Measurements from ENCODE around the gene BRD7.

Gene BRD7

DNA sequence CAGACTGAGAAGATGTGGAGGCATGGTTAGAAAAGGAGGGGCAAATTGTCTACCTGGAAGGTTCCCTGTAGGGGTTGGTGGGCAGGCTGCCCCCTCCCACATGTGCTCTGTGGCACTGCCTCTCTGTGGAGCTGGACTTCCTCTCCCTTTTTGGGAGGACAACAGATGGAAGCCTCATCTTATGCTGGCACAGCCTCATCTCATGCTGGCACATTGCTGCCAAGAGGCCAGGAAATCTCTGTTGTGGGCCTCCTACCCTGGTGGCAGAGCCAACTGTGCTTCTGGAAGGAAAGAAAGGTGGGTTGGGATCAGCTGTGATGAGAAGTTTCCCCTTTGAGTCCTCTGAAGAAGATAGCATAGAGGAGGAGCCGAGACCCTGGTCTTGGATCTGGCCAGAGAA lies 19.7 kb upstream of the BRD7 start:
- DNase-seq = no peak

- DNase-seq = no peak
Measured at GRCh38 chr16:50386774-50387173, 18.0 kb upstream of the BRD7 start.

DNA sequence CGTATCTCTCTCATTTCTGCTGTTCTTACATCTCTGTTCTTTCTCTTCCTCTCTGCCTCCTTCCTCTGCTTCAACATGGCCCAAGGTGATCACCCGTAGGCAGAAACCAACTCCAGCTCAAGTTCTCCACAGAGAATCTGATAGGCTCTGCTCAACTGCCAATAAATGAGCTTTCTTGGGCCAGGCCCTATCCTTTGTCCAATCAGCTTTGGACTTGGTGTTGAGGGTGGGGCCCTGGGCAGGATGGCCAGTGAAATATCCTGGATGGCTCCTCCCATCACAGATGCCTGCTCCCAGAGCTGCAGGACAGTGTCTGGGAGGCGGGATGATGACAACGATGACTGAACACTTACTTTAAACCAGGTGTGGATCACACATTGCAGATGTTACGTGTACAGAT lies 17.4 kb upstream of the BRD7 start:
- DNase-seq = no peak

DNA sequence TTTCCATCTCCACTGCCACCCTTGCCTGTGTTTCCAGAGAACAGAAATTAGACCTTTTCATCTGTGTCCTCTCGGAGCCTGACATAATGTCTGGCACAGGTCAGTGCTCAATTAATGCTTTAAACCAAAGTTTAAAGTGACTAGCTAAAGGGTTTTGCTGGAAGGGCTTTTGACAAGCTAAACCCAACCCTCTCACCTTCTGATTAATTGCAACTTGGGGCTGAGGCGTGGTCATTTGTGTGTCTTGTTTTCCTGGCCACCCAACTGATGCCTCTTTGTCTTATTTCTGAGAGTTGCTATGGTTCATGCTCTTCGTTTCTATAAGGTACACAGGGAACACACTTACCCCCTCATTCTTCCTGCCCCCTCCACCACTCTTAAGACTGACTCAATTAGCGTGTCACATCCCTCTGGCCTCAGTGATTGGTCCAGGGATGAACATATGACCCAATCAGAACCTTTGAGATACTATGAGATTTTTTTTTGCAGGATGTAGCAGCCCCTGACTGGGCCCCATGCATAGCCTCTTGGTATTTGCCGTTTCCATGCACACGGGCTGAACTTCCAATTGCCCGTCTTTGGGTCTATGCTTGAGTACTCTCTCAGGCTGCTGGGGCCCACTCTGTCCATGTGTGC lies 15.8 kb upstream of the BRD7 start:
- DNase-seq = no peak

- DNase-seq = no peak
Measured at GRCh38 chr16:50381679-50382440, 13.1 kb upstream of the BRD7 start.

- DNase-seq = no peak
Measured at GRCh38 chr16:50378417-50378816, 9.6 kb upstream of the BRD7 start.

- DNase-seq = peak; percentile 18
Measured at GRCh38 chr16:50377001-50377400, 8.2 kb upstream of the BRD7 start.

- DNase-seq = no peak
Measured at GRCh38 chr16:50373780-50374179, 5.0 kb upstream of the BRD7 start.

- DNase-seq = no peak
Measured at GRCh38 chr16:50373345-50373701, 4.5 kb upstream of the BRD7 start.

GRCh38 chr16:50372611-50373344 lies 4.0 kb upstream of the BRD7 start:
- peak; percentile 41 for DNase-seq

GRCh38 chr16:50371936-50372595 lies 3.3 kb upstream of the BRD7 start:
- no peak for DNase-seq

DNA sequence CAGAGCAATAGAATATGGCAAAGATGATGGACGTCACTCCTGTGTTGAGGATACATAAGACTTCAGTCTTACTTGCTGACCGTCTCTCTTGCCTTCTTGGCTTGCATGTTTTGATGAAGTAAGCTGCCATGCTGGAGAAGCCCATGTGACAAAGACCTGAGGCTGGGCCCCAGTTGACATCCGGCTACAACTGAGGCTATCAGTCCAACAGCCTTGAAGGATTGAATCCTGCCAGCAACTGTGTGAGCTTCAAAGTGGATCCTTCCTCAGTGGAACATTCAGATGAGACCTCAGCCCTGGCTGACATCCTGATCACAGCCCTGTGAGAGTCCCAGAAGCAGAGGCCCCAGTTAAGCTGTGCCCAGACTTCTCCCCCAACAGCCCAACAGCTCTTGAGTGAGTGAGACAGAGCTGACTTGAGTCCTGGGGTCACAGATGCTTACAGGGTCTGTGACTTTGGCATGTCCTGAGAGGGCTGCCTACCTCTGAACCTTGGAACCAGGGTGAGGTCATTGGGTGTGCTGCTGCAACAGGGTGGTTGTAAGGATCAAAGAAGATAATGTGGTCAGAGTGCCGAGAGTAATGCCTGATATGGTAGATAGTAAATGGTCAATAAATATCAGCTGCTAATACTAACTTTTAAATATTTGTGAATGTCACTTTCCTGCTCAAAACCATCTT lies 2.4 kb upstream of the BRD7 start:
- DNase-seq = no peak

DNA sequence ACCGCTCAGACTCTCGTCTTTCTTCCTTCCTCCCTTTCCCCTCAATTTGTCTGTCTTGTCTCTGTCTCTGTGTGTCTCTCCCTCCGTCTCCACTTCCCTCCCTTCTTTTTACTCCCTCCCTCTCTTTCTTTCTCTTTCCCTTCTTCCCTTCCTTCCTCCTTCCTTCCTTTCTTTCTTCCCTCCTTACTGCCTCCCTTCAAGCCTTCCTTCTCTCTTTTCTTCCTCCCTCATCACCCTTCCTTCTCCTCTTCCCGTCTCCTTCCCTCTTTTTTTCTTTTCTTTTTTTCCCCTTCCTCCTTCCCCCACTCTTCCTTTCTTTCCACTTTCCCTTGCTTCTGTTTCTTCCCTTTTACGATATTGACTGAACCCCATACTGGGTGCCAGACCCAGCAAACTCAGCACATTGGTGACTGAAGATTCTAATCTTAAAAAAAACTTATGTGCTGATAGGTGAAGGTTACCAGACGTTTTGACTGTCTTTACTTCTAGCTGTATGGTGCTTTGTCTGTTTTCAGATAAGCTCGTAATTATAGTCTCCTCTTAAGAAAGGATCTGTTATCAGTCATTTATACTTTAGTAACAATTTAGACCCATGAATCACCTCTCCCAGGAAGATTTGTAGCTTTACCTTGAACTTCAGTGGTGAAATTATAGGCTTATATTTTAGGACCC lies 481 bp upstream of the BRD7 start:
- no peak for DNase-seq

GRCh38 chr16:50367777-50368409 lies 895 bp downstream of the BRD7 start:
- DNase-seq = no peak

DNA sequence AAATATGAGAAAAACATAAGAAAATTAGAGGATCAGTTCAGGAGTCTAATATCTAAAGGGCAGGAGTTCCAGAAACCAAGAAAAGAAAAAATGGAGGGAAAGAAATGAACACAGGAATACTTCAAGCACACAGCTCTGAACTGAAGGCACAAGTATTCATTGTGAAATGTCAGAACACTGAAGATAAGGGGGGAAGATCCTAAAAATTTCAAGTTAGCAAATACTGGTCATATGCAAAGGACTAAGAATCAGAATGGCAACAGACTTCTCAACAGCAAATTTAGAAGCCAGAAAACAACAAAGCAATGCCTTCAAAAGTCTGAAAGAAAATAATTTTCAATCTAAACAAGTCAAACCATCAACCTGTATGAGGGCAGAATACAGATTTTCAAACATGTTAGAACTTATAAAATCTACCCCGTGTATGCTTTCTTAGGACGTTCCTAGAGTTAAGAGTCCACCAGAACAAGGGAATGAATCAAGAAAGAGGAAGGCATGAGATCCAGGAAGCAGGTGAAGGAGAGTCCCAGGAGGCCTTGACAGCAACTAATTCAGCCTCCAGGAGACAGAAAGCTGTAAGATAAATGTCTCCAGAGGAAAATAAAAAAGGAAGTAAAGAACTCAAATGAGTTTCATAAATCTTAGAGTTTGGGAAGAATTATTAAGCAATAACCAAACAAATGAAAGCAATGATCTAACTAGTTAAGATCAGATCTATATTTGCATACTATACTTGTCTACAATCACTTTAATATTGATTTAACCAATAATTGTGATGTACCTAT lies 2.8 kb downstream of the BRD7 start:
- peak; percentile 63 for DNase-seq

DNA sequence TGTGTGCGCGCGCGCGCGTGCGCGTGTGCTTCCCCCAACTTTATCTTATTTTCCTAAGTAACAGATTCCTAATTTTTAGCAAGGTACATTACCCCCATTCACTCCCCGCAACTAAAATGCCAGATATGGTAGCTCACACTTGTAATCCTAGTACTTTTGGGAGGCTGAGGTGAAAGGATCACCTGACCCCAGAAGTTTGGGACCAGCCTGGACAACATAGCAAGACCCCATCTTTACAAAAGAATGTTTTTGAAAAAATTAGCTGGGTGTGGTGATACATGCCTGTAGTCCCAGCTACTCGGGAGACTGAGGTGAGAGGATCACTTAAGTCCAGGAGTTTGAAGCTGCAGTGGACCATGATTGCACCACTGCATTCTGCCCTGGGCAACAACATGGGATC lies 5.1 kb downstream of the BRD7 start:
- no peak for DNase-seq

- no peak for DNase-seq
Measured at GRCh38 chr16:50360779-50361178, 8.0 kb downstream of the BRD7 start.

DNA sequence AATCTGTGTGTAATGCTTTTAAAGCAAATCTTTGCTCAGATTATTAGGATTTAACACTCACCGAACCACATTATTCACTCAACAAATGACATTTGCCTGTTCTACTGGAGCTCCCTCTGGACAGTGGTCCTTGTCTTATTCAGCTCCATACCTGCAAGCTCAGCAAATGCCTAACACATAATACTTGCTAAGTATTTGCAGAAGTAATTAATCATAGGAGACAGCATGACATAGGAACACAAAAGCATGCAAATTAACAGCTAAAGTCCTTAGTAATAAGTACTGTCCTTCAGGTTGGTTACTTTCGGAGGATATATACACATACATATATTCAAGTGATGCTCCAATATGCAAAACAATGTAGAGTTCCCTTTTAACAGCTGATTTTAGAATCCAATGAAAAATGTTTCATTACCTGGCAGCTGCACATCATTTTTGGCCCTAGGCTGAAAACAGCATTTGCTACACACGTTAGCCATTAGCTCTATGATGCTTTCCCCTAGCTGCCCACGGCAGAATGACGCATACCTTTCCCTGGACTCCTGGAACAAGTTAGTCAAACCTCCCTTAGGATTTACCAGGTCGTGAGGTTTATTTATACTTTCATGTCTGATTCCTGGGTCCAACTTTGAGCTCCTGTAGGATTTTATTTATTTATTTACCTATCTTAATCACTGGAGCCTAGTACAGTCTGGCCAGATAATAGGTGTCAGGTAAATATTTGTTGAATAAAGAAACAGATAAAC lies 8.6 kb downstream of the BRD7 start:
- no peak for DNase-seq

GRCh38 chr16:50359626-50360025 lies 9.2 kb downstream of the BRD7 start:
- no peak for DNase-seq

Measured in MV-4-11 (cell line).